ENCODE data around the gene PRSS36. TPM values are rescaled to one million over a fixed set of nuclear protein-coding genes. Genes with fewer than 3 reads are reported as not detected.

The PRSS36 gene
- total RNA-seq, 1 experiment from 2014 or later = 4.1 TPM

DNA sequence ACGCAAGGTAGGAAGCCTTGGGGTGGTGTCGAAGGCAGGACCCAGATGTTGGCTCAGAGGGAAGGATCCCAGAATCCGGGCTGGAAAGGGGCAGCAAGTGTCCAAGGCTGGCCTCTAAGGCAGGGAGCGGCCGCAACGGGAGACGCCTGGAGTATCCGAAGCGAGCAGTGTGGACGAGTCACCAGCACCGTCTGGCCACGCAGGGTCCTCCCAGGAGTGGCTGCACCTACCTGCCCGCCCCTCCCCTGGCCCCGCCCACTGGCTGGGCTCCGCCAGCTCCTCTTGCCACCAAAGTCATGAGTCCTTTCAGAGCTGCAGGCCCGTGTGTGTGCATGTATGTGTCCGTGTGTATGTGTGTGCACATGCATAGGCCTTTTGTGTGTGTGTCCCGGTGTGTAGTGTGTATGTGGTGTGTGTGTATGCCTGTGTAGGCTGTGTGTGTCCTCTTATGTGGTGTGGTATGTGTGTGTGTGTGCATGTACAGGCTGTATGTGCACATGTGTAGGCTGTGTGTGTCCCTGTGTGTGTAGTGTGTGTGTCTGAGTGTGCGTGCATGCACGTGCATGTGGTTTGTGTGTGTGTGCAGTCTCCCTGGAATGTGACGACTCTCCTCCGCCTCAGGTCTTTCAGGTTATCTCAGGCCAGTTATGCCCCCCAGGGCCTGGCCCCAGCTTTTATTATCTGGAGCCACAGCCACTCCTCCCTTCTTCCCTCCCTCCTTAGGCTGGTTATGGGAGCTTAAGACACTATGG lies 14.2 kb downstream of the PRSS36 start, which contains the start of gene PRSS8:
PRSS8 (minus strand) TSS at position 193 of the 752 bp plus-strand sequence. CDS start 229 bp downstream, outside the sequence.
- peak within 1 kb of the TSS; percentile 75 for H3K4me2 ChIP-seq
- intact Hi-C loops (cut with micrococcal nuclease; ENCODE audit: unreplicated experiment) = loop anchor here (2.0 kb wide), 1 partner anchor 61 kb away; the partner anchor contains the start of genes ZNF646 and ZNF668
- no peaks in the 10 kb centered on the region for H3K9me2 ChIP-seq (ENCODE audit: insufficient read depth)
- TF ChIP-seq CTCF (conservative IDR thresholded peaks at IDR 0.05) (no peak), EZH2 (IDR thresholded peaks at IDR 0.05; ENCODE audit: low read depth) (no peak)
- peaks cover 12% of the 10 kb centered on the region for H3K79me2 ChIP-seq (ENCODE audit: low read depth)
- H3K4me3 ChIP-seq = peak within 1 kb of the TSS; percentile 59
- DNase-seq = peak; percentile 73 to 89
- CTCF ChIA-PET = no interaction called here
- H3K4me1 ChIP-seq (replicated peaks; ENCODE audit: insufficient read depth) = peaks cover 66% of the 10 kb centered on the region
- no peaks in the 10 kb centered on the region for H3K27me3 ChIP-seq (ENCODE audit: insufficient read depth, low read depth)
- H4K20me1 ChIP-seq (ENCODE audit: insufficient read depth) = no peaks in the 10 kb centered on the region
- BruUV-seq (replicated peaks) = no TSS peak
- no peaks in the 10 kb centered on the region for H3K9me3 ChIP-seq (ENCODE audit: insufficient read depth, low read depth)
- peak within 1 kb of the TSS; percentile 71 for H3K27ac ChIP-seq
- POLR2A ChIA-PET (ENCODE audit: unreplicated experiment) = interaction anchor here (0.5 to 3.1 kb wide), 5 partner anchors 18 to 194 kb away, joined by 3 to 29 read pairs (median 5); partner anchors contain the start of genes KAT8 and ZNF668
- no peak within 1 kb of the TSS for H2AFZ ChIP-seq
- H3F3A ChIP-seq (ENCODE audit: insufficient read depth, low read depth) = peaks cover 41% of the 10 kb centered on the region
- H3K36me3 ChIP-seq (ENCODE audit: low read depth) = no peaks in the 10 kb centered on the region

DNA sequence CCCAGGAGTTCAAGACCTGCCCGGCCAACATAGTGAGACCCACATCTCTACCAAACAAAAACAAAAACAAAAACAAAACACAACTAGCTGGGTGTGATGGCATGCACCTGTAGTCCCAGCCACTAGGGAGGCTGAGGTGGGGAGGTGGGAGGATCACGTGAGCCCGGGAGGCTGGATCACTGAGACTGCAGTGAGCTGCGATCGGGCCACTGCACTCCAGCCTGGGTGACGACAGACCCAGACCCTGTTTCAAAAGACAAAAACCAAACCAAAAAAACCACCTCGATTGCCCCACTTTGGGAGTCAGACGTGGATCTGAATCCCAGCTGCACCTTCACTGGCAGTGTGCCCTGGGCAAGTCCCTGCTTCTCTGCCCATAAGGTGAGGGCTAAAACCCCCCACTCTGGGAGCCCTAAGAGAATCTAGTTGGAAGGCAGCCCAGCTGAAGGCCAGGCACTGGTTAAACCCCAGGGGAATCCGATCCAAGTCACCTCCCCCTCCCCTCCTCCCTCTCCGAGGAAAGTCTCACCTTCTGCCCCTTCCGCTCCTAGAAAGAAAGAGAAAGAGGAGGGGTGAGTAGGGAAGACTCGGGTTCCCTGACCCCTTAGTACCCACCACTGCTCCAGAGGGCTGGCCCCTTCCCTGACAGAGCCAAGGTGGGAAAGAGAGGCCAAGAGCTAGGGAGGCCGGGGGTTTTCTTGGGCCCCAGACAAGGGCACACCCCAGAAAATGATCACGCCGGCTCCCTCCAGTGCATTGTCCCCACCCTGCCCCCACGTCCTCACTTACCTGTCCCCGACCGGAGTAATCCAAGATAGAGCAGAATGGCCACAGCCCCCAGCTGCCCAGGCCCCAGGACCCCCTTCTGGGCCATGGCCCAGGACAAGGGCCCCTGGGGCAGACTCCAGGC lies 15.0 kb downstream of the PRSS36 start:
- no peak; the same call in 1 of the 2 replicates for TF ChIP-seq CTCF (conservative IDR thresholded peaks at IDR 0.05)
- TF ChIP-seq EZH2 (IDR thresholded peaks at IDR 0.05; ENCODE audit: low read depth) = no peak
- no peak overlapping the region for H2AFZ ChIP-seq
- H3K9me3 ChIP-seq (ENCODE audit: insufficient read depth, low read depth) = no peaks in the 10 kb centered on the region
- H3K79me2 ChIP-seq (ENCODE audit: low read depth) = peaks cover 12% of the 10 kb centered on the region
- TSS peak; percentile 60 for BruUV-seq (replicated peaks)
- H3K27me3 ChIP-seq (ENCODE audit: insufficient read depth, low read depth) = no peaks in the 10 kb centered on the region
- H3F3A ChIP-seq (ENCODE audit: insufficient read depth, low read depth) = peaks cover 47% of the 10 kb centered on the region
- peaks cover 68% of the 10 kb centered on the region for H3K4me1 ChIP-seq (replicated peaks; ENCODE audit: insufficient read depth)
- H3K36me3 ChIP-seq (ENCODE audit: low read depth) = no peaks in the 10 kb centered on the region
- H3K4me2 ChIP-seq = peak overlapping the region; percentile 75
- peak overlapping the region; percentile 59 for H3K4me3 ChIP-seq
- peak; percentile 70 to 76 for DNase-seq
- ChIA-PET POLR2A (ENCODE audit: unreplicated experiment) (interaction anchor here (0.6 to 3.1 kb wide), 5 partner anchors 17 to 132 kb away, joined by 3 to 29 read pairs (median 5); partner anchors contain the start of genes KAT8 and ZNF668), CTCF (interaction anchor here (1.0 kb wide), 1 partner anchor 7 kb away, joined by 5 read pairs; no protein-coding TSS in a partner anchor)
- H3K9me2 ChIP-seq (ENCODE audit: insufficient read depth) = no peaks in the 10 kb centered on the region
- no peaks in the 10 kb centered on the region for H4K20me1 ChIP-seq (ENCODE audit: insufficient read depth)
- intact Hi-C loops (cut with micrococcal nuclease; ENCODE audit: unreplicated experiment) = loop anchor here (2.0 kb wide), 1 partner anchor 60 kb away; the partner anchor contains the start of genes ZNF646 and ZNF668
- peak overlapping the region; percentile 71 for H3K27ac ChIP-seq

Measured in PC-9 (cell line).